ENCODE measurements around the gene PRDM16.

PRDM16 gene

GRCh38 chr1:3333903-3334302 lies 264.9 kb downstream of the PRDM16 start:
- no peak for DNase-seq

GRCh38 chr1:3334366-3334765 lies 265.4 kb downstream of the PRDM16 start:
- DNase-seq, result no peak

DNA sequence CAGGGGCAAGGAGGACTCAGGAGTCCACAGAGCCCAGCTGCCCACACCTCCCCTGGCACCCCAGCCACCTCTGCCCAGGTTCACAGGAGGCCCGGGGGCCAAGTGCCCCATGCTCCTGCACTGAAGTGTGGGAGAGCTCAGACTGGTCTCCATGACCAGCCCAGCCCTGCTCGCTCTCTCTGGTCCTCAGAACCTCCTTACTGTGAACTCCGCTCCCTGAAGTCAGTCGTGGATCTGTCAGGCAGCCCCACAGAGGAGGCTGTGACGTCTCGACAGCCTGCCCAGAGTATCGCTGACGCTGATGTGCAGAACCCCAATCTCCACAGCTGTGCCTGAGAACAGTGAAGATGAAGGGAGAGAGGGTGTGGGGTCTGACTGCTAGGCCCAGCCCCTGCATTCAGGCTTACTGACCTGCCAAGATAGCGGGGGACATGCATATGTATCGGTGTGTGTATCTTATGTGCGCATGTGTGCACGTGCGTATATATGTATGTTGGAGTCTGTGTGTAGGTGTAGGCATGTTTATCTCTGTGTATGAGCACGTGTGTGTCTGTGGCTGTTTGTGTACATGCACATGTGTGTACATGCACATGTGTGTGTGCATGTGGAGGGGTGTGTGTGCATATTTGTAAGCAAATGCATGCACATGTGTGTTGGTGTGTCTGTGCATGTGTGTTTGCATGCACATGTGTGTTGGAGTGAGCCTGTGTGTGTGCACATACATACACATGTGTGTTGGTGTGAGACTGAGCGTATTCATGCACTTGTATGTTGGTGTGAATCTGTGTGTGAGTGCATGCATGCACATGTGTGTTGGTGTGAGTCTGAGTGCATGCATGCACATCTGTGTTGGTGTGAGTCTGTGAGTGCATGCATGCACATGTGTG lies 267.0 kb downstream of the PRDM16 start:
- no peak for DNase-seq

GRCh38 chr1:3336641-3337630 lies 267.9 kb downstream of the PRDM16 start:
- DNase-seq, result no peak

DNA sequence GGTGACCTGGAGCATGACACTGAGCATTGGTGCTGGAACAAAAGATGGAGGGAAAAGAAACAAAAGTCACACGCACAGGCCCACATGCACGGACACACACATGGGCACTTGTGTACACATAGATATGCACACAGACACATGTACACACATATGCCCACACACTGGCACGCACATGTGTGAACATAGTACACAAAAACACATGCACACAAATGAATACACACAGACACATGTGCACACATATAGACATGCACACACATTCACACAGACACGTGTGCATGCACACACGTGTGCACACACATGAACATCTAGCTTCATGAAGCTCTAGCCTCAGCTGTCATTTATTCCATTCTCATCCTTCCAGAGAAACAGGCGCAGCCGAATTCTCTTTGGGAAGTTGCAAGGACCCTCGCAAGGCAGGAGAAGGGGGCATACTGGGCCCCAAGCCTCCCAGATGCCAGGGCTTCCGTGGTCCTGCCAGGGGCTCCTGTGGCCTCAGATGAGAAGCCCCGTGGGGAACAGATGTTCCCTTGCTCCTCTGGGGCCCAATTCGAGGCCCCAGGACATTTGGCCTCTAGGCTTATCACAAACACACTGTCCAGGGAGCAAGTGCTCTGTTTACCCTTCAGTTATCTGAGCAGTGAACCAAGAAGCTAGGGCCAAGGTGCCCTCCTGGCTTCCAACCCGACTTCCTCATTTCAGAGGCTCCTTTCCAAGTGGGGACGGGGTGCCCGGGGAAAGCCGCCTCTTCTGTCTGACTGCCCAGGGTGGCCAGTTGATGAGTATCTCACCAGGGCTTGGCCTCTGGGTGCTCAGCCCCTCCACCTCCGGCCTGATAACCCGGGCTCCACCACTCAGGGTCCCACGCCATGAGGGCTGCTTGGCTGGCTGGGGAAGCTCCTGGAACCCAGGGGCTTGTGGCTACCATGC lies 269.1 kb downstream of the PRDM16 start:
- no peak for DNase-seq

DNA sequence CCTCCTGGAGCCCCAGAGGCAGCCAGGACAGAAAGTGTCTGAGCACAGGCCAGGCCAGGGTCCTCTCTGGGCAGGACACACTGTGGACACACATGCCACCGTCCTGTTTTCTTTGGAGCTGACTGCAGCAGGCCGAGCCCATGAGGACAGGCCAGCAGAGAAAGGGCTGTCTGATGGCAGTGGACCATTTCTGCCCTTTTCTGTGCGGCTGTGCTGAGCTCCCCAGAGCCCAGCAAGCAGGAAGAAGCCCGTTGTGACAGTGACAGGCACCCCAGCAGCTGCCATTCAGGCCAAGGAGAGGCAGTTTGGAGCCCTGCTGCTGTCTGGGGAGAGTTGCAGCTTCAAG lies 269.7 kb downstream of the PRDM16 start:
- DNase-seq, result no peak

DNA sequence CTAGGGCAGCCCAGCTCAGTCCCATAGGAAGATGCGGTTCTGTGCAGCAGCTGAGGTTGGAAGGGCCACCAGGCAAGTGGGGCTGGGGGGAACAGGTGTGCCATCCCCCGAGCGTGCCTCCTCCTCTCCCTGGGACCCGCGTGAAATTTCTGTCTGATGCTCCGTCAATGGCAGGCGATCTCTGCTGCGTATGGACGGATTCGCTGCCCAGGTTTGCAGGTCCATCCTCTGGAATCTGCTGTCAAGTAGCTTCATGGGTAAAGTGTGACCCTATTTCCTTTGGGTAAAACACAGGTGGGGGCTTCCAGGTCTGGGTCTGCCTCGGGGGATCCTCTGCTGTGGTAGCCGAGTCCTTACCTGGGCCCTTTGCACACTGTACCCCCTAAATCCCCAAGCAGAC lies 270.9 kb downstream of the PRDM16 start:
- no peak for DNase-seq

- no peak for DNase-seq
Measured at GRCh38 chr1:3340548-3341235, 271.7 kb downstream of the PRDM16 start.

DNA sequence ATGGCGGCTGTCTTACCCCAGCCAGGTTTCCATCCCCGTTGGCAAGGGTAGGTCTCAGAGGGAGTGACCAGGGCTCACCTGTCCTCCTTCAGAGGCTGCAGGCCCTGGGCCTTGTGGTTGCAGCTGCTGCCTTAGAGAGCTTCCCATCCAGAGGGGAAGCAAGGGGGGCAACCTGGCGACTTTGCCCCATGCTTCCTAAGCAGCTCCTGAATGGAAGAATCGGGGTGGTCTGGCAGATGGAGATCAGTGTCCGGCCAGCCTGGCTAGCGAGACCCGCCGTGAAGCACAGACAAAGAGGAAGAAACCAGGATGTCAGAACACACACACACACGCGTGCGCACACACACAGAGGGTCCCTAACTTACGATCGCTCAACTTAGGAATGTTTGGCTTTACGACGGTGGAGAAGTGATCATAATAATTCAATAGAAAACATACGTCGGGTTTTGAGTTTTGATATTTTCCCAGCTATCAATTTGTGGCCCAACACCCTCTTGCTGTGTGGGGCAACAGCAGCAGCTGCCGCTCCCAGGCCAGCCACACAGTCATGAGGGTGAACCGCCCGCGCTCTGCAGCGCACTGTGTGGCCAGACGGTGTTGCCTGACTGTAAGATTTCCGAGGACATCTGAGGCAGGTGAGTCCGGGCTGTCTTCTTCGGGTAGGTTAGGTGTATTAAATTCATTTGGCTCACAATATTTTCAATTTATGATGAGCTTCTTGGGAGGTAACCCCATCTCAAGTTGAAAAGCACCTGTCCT lies 272.4 kb downstream of the PRDM16 start:
- DNase-seq, result no peak

- DNase-seq, result no peak
Measured at GRCh38 chr1:3342960-3343359, 274.0 kb downstream of the PRDM16 start.

DNA sequence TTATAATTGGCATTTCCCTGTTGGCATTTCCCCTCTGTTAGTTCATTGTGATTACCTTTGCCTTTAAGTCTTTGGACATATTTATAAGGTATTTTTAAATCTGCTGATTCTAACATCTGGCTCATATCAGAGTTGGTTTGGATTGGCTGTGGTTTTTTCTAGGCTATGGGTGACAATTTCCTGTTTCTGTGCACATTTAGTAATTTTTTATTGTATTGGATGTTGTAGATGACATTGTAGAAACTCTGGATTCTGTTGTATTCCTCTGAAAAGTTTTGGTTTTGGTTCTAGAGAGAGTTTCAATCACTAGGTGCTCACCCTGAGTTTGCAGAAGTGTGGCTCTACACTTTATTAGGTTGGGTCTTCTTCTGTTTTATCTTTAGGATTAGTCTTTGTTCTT lies 275.4 kb downstream of the PRDM16 start:
- DNase-seq, result no peak

GRCh38 chr1:3345792-3346191 lies 276.8 kb downstream of the PRDM16 start:
- DNase-seq, result no peak

GRCh38 chr1:3346478-3346877 lies 277.5 kb downstream of the PRDM16 start:
- no peak for DNase-seq

- no peak for DNase-seq
Measured at GRCh38 chr1:3347257-3348020, 278.4 kb downstream of the PRDM16 start.

DNA sequence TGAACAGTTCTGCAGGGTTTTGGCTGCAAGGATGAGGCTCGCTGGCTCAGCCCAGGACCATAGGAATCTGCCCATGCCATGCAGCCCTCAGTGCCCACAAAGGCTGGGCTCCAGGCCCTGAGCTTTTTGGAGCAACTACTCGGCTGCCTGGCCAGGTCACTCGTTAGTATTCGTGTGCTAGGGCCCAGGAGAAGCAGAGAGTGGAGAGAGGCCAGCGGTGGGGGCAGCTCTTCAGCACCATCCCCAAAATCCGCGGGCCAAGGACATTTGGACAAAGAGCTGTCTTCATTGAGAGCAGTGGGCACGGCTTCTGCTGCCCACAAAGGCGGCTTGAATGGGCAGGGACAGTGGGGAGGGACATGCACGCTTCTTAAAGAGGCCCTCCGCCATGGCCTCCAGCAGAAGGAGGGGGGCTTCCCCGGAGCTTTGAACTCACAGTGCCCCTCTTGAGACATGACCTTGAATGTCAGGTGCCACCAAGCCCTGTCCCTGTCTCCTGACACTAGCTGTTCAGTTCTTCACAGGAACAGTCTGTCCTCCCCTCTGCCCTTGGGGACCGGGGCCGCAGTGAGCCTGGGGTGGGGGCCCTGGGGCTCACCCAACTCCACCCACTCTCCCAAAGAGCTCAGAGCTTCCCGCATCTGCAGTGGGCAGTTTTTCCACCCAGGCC lies 279.3 kb downstream of the PRDM16 start:
- no peak for DNase-seq

DNA sequence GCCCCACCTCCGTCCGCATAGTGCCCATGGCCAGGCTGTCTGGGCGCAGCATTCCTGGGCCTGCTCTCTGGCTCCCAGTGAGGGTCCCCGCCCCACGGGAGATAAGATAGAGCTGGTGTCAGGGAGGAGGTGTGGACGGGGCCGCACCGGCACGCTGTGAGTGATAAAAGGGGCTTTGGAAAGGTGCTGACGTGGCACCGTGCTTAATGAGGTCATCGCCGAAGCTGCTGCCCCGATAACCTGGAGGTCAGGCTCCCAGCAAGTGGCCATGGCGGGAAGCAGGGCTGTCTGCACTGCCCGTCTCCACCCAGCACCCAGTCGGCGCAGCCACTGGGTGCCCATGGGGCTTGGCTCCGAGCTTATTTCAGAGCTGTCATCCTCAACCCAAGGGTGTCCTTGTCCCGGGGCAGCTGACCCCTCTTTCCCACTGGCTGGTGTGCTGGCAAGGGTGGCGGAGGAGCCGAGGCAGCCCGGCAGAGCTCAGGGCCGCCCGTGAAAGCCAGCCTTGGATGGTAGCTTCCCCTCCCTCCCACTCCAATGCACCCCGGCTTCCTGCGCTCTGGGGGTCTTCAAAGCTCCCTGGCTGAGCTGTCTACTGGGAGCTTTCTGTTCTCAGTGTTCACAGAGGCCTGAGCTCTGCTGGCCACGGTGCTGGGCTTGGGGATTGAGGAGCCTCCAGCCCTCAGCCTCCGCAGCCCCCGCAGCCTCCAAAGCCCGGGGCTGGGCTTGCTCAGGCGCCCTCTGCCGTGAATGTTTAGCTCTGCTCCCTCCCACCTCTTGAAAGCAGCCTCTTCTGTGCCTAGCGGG lies 280.4 kb downstream of the PRDM16 start:
- no peak for DNase-seq

DNA sequence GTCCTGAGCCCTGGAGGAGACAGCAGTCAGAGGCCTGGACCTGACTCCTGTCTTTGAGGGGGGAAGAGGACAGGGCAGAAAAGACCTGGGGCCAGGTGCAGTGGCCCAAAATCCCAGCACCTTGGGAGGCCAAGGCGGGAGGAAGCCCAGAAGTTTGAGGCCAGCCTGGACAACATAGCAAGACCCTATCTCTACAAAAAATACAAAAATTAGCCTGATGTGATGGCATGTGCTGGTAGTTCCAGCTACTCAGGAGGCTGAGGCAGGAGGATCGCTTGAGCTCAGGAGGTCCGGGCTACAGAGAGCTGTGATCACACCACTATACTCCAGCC lies 280.9 kb downstream of the PRDM16 start:
- no peak for DNase-seq

DNA sequence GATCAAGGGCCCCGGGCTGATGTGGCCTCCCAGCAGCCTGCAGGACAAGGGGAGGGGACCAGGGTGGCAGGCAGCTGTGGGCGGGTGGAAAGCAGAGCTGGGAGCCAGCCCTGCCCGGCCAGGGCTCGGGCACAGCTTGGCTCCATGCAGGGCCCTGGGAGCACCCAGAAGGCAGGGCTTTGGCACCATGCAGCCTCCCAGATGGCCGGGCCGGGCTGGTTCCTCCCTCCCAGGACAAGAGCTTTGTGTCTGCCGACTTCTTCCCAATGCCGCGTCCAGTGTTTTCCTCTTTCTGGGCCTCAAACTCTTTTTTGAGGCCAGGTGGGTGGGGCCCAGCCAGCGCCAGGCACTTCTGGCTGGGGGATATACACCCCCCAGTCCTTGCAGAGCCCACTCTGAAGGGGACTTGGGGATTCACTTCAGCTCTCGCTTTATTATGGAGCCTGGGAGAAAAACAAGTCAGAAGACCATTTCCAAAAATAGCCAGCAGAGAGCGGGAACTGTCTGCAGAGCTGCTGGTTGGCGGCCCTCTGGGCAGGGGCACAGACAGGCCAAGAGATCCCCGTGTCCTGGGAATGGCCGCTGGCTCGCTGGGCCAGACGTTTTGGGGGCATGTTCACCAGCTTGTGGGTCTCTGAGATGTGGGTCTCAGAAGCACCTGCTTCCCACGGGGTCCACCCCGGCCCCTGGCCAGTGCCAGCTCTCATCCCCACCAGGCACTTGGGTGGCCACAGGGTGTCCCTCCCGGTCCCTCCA lies 281.7 kb downstream of the PRDM16 start:
- no peak for DNase-seq

All from CD4-positive, alpha-beta T cell treated with Interleukin-12 subunit alpha and Interleukin-12 subunit beta, for 1 hour (primary cell).